GM12865 (cell line): ENCODE measurements around the gene AFG3L2.
A peak's percentile ranks its signal among the peaks of the same experiment; 100 is the strongest.

Source experiments
- DNase-seq: peaks from one replicate; pipeline ENCODE4 v3.0.0; 2010; ENCODE audit warnings: low read depth
- H3K4me3 ChIP-seq: 2 replicates; pipeline ENCODE4 v1.5.1; 2011; ENCODE audit warnings: mild to moderate bottlenecking, low read depth, low read length, control low read depth
- TF ChIP-seq, protein P1 (sequence below): IDR thresholded peaks from 2 replicates; pipeline ENCODE4 v1.5.1; 2011; ENCODE audit warnings: low read length, control low read depth, low read depth, inconsistent platforms; ENCODE audit not compliant: insufficient read depth; ENCODE audit errors: missing control alignments

The AFG3L2 gene

DNA sequence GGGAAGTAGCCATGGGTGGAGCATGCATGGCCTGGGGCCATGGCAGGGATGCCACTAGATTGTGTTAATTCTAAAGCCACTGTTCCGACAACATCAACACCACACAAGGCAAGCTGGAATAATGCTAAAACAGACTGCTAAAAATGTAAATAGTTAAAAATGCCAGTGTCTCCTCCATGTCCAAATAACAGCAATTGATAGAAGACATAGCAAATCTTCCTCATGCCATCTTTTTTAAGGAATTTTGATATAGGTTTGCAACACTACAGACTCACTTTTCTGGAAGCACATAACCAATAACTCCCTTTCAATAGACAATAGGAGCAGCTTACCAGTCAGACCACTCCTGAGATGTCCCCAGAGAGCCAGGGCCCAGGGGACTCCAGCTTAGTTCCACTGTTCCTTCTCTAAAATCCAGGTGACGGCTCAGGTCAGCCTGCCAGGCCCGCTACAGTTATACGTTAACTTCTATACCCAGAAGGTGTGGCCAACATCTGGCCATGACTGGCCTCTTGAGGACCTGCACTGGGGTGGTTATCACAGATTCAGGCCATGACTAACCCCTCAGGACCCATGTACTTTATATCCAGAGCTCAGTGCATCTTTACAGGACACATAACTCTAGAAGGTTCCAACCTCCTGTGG lies 48.7 kb downstream of the AFG3L2 start:
- TF ChIP-seq, protein P1, sequence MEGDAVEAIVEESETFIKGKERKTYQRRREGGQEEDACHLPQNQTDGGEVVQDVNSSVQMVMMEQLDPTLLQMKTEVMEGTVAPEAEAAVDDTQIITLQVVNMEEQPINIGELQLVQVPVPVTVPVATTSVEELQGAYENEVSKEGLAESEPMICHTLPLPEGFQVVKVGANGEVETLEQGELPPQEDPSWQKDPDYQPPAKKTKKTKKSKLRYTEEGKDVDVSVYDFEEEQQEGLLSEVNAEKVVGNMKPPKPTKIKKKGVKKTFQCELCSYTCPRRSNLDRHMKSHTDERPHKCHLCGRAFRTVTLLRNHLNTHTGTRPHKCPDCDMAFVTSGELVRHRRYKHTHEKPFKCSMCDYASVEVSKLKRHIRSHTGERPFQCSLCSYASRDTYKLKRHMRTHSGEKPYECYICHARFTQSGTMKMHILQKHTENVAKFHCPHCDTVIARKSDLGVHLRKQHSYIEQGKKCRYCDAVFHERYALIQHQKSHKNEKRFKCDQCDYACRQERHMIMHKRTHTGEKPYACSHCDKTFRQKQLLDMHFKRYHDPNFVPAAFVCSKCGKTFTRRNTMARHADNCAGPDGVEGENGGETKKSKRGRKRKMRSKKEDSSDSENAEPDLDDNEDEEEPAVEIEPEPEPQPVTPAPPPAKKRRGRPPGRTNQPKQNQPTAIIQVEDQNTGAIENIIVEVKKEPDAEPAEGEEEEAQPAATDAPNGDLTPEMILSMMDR: no peak
- DNase-seq: no peak
- H3K4me3 ChIP-seq: no peak overlapping the region

DNA sequence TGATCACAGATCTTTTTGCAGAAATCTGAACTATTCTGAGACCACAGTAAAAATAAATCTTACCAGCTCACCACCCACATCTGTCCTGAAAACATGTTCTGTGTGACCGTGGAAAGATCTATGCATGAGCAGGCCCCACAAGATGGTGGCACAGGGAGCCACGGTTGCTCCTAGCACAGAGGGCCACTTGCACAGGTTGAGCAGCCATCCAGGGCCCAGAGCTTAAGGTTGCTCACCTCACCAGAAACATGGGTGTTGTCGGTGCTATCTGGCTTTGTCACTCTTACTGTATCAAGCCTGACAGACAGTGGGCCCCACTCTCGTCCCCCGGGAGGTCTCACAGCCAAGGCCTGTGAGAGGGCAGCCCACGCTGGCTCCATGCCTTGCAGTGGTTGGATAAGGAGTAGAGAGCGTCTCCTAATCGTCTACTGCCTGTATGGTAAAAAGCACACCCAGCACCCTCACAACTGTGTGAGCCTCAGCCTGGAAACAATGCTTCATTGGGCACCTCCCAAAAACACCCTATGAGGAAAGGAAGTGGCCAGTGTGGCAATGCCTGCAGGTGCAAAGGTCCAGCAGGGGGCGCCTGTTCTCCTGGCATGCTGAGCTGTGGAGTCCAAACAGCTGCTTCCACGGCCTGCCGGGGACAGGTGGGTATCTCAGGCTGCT lies 49.4 kb downstream of the AFG3L2 start:
- TF ChIP-seq, protein P1: peak; percentile 88
- no peak overlapping the region for H3K4me3 ChIP-seq
- DNase-seq: peak; percentile 78

DNA sequence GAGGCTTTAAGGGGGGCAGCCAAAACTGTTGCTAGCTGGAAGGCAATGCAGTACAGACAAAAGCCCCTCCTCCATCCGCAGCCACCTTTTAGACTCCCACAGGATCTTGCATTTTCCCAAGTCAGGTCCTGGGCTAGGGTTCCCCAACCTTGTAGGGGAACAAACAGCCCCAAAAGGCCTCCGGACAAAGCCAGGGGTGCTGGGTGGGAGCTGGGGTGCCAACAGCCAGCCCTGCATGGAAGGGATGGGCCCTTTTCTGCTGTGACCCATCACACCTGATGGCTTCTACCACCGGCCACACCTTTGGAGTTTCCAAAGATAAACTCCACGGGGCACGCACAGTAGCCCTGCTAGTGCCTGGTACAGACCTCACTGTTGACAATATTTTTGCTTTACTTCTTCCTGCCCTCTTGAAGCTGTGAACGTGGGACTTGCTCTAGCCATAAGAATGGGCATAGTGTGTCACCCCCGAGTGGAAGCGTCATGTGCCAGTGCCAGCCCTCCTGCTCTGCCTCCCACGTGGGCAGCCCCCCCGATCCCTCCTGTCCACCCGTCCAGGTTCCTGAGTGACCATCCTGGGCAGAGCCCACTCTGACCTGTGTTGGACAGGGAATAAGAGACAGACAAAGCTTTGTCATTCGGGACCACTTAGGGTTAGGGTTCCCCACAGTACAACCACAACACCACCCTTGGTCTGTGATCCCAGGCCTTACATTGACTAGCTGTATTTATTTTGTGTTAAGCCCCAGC lies 50.1 kb downstream of the AFG3L2 start:
- no peak overlapping the region for H3K4me3 ChIP-seq
- TF ChIP-seq, protein P1: no peak
- no peak for DNase-seq

DNA sequence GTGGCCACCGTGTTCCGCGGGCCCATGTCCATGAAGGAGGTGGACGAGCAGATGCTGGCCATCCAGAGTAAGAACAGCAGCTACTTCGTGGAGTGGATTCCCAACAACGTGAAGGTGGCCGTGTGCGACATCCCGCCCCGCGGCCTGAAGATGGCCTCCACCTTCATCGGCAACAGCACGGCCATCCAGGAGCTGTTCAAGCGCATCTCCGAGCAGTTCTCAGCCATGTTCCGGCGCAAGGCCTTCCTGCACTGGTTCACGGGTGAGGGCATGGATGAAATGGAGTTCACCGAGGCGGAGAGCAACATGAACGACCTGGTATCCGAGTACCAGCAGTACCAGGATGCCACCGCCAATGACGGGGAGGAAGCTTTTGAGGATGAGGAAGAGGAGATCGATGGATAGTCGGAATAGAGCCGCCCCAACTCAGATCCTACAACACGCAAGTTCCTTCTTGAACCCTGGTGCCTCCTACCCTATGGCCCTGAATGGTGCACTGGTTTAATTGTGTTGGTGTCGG lies 51.2 kb downstream of the AFG3L2 start:
- DNase-seq: no peak
- TF ChIP-seq, protein P1: no peak
- H3K4me3 ChIP-seq: no peak overlapping the region

DNA sequence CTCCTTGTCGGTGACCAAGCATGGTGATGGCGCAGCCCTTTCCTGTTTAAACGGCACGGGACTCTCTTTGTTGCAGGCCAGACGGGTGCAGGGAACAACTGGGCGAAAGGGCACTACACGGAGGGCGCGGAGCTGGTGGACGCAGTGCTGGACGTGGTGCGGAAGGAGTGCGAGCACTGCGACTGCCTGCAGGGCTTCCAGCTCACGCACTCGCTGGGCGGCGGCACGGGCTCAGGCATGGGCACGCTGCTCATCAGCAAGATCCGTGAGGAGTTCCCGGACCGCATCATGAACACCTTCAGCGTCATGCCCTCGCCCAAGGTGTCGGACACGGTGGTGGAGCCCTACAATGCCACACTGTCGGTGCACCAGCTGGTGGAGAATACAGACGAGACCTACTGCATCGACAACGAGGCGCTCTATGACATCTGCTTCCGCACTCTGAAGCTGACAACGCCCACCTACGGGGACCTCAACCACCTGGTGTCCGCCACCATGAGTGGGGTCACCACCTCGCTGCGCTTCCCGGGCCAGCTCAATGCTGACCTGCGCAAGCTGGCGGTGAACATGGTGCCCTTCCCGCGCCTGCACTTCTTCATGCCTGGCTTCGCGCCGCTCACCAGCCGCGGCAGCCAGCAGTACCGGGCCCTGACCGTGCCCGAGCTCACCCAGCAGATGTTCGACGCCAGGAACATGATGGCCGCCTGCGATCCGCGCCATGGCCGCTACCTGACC lies 51.9 kb downstream of the AFG3L2 start:
- no peak overlapping the region for H3K4me3 ChIP-seq
- TF ChIP-seq, protein P1: no peak
- DNase-seq: no peak

DNA sequence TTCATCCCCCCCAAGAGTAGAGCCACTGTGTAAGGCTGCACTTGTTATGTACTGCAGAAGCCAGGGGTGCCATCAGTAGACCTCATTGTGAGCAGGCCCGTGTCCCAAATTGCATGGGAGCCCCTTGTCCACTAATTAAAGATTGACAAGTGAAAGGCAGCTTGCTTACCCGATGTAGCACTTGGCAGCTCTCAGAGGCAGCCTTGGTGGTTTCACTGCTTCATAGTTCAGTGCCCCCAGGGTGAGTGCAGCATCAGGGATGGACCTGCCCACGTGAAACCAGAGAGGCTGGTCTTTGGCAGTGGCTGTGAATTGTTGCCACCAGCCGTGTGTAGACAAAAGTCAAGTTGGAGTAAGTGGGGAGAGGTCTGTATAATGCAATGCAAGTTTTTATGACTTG lies 55.7 kb downstream of the AFG3L2 start:
- no peak overlapping the region for H3K4me3 ChIP-seq
- DNase-seq: peak; percentile 50

More for the DNA sequence above, 55.7 kb downstream of the AFG3L2 start:
- TF ChIP-seq, protein P1: no peak
